Liver (tissue), 9 donors: ENCODE data around the gene PAK1. TPM values are rescaled to one million over a fixed set of nuclear protein-coding genes. Genes with fewer than 3 reads are reported as not detected.

Experiments used
- DNase-seq: peaks from one replicate; pipeline ENCODE4 v3.0.0-alpha.2; 2017; ENCODE audit warnings: low spot score
- H3K27ac ChIP-seq, 2 donors: one replicate each; pipeline ENCODE4 v1.7.0; 2013; ENCODE audit warnings: inconsistent platforms in 2 of 2, low read length in 2 of 2, control low read depth in 1 of 2, low read depth in 1 of 2, mild to moderate bottlenecking in 1 of 2
- H3K27me3 ChIP-seq, 4 donors: one replicate each; pipeline versions ENCODE4 v1.6.1 to v1.7.0; 2013; ENCODE audit warnings: low read length in 3 of 4, inconsistent platforms in 1 of 4, mild to moderate bottlenecking in 1 of 4, moderate library complexity in 1 of 4; ENCODE audit not compliant: control insufficient read depth in 4 of 4, insufficient read depth in 4 of 4
- H3K36me3 ChIP-seq, 4 donors: one replicate each; pipeline versions ENCODE4 v1.6.1 to v1.7.0; 2013; ENCODE audit warnings: low read length in 3 of 4, mild to moderate bottlenecking in 3 of 4, low read depth in 1 of 4, moderate library complexity in 1 of 4; ENCODE audit not compliant: control insufficient read depth in 4 of 4, insufficient read depth in 3 of 4
- H3K4me1 ChIP-seq, 4 donors: one replicate each; pipeline versions ENCODE4 v1.6.1 to v1.7.0; 2013; ENCODE audit warnings: low read length in 3 of 4, mild to moderate bottlenecking in 3 of 4, moderate library complexity in 1 of 4; ENCODE audit not compliant: control insufficient read depth in 4 of 4, insufficient read depth in 4 of 4
- H3K4me3 ChIP-seq, 3 donors: one replicate each; pipeline versions ENCODE4 v1.6.1 to v1.7.0; 2013; ENCODE audit warnings: low read length in 3 of 3, control low read depth in 1 of 3, low read depth in 1 of 3, mild to moderate bottlenecking in 1 of 3
- H3K9ac ChIP-seq, 2 donors: one replicate each; pipeline ENCODE4 v1.7.0; 2013; ENCODE audit warnings: low read length in 2 of 2, mild to moderate bottlenecking in 2 of 2, moderate library complexity in 2 of 2, control low read depth in 1 of 2, low read depth in 1 of 2
- H3K9me3 ChIP-seq, 4 donors: one replicate each; pipeline versions ENCODE4 v1.6.1 to v1.7.0; 2013; ENCODE audit warnings: low read length in 3 of 4; ENCODE audit not compliant: control insufficient read depth in 4 of 4
- EGR1 ChIP-seq, 2 donors: IDR thresholded peaks; 2 replicates each; pipeline ENCODE4 v1.6.1; 2016 to 2018; ENCODE audit warnings: antibody characterized with exemption in 2 of 2, low read depth in 2 of 2
- FOXA1 ChIP-seq: IDR thresholded peaks from 2 replicates; pipeline ENCODE4 v1.6.1; 2016; ENCODE audit warnings: antibody characterized with exemption
- FOXA2 ChIP-seq: IDR thresholded peaks from 2 replicates; pipeline ENCODE4 v1.6.1; 2016; ENCODE audit warnings: antibody characterized with exemption
- GABPA ChIP-seq, 2 donors: IDR thresholded peaks in 1 of 2; conservative IDR thresholded peaks in 1 of 2; 2 replicates each; pipeline ENCODE4 v1.6.1; 2016; ENCODE audit warnings: antibody characterized with exemption in 2 of 2, mild to moderate bottlenecking in 1 of 2, moderate library complexity in 1 of 2
- HNF4A ChIP-seq, 2 donors: conservative IDR thresholded peaks; 2 replicates each; pipeline ENCODE4 v1.6.1; 2016; ENCODE audit warnings: antibody characterized with exemption in 2 of 2, mild to moderate bottlenecking in 2 of 2
- HNF4G ChIP-seq: IDR thresholded peaks from 2 replicates; pipeline ENCODE4 v1.6.1; 2016; ENCODE audit warnings: antibody characterized with exemption
- JUND ChIP-seq, 2 donors: IDR thresholded peaks; 2 replicates each; pipeline ENCODE4 v1.6.1; 2016; ENCODE audit warnings: antibody characterized with exemption in 2 of 2
- MAX ChIP-seq: IDR thresholded peaks from 2 replicates; pipeline ENCODE4 v1.6.1; 2016; ENCODE audit warnings: antibody characterized with exemption
- NR2F2 ChIP-seq: IDR thresholded peaks from 2 replicates; pipeline ENCODE4 v1.6.1; 2016; ENCODE audit warnings: antibody characterized with exemption
- RAD21 ChIP-seq, 2 donors: IDR thresholded peaks; 2 replicates each; pipeline ENCODE4 v1.6.1; 2016; ENCODE audit warnings: antibody characterized with exemption in 2 of 2, mild to moderate bottlenecking in 2 of 2
- REST ChIP-seq: IDR thresholded peaks from 2 replicates; pipeline ENCODE4 v1.6.1; 2016; ENCODE audit warnings: antibody characterized with exemption, mild to moderate bottlenecking
- RXRA ChIP-seq, 2 donors: IDR thresholded peaks; 2 replicates each; pipeline ENCODE4 v1.6.1; 2017 to 2018; ENCODE audit warnings: antibody characterized with exemption in 2 of 2, mild to moderate bottlenecking in 1 of 2
- TAF1 ChIP-seq: conservative IDR thresholded peaks from 2 replicates; pipeline ENCODE4 v1.6.1; 2016; ENCODE audit warnings: antibody characterized with exemption, mild to moderate bottlenecking
- YY1 ChIP-seq: IDR thresholded peaks from 2 replicates; pipeline ENCODE4 v1.6.1; 2016; ENCODE audit warnings: antibody characterized with exemption, mild to moderate bottlenecking
- ZBTB33 ChIP-seq: IDR thresholded peaks from 2 replicates; pipeline ENCODE4 v1.6.1; 2016; ENCODE audit warnings: antibody characterized with exemption
- WGBS: extraction: QIAGEN DNeasy Blood & Tissue Kit; methylation state at CpG from one replicate; pipeline ENCODE4 v1.1.7; 2013; 5-methylcytosine and 5-hydroxymethylcytosine counted together
- polyA plus RNA-seq, 2 donors: library from polyadenylated mRNA; stranded (reverse) in 1 of 2; unstranded in 1 of 2; fragments of 200-250 nt in 1 of 2; fragments of >200 nt in 1 of 2; fragmentation: Nextera tagmentation in 1 of 2; extraction: Ambion mirVana in 1 of 2; gene quantifications; one replicate each; pipeline versions ENCODE4 v1.2.1 to v1.2.3, GENCODE V29; 2013 to 2015
- total RNA-seq, 2 donors: library from RNA; depleted of rRNA; stranded (reverse); fragments of >200 nt; gene quantifications; one replicate each; pipeline ENCODE4 v1.2.3, GENCODE V29; 2014
- TF ChIP-seq, protein P1 (sequence below): fragments of 150-350 bp; IDR thresholded peaks from 2 replicates; pipeline ENCODE4 v1.5.1; 2017; ENCODE audit warnings: improper control_type of control experiment, low read depth, low read length; ENCODE audit not compliant: missing input control
- donor health status: healthy.
- donor health status: healthy.
- donor health status: healthy.
- donor health status: healthy.
- donor health status: healthy.

The PAK1 gene
- total and polyA plus RNA-seq, 4 donors: 3.6 to 24.9 (median 7.4) TPM

DNA sequence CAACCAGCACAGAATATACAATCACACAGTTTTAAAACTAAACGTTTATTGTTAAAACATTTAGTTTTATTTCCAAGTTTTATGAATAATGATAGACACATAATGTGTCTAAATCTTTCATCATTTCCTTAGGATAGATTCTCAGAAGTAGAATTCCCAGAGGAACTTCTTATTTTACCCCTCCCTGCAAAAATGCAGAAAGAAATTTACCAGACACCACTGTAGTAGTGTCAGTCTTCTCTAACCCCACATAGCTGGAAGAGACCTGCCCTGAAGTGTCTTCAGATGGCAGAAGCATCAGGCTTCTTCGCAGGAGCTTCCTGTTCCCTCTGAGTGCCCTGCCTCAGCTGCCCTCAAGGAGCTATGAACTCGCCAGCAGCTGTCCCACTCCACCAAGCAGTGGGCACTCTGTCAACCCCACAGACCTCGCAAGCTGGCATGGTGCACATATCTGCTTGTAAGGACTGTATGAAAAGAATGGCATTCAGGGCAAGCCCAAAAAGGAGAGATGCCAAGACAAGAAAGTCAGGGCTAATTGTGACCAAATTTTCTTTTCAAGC, 28.5 kb upstream of the PAK1 start:
- 75% methylated on average over 4 of the region's 4 CpGs for WGBS
- H3K9ac ChIP-seq: no peak overlapping the region
- H3K4me3 ChIP-seq: no peak overlapping the region
- H3K36me3 ChIP-seq: no peaks in the 10 kb centered on the region
- no peaks in the 10 kb centered on the region for H3K4me1 ChIP-seq
- no peak for DNase-seq
- no peaks in the 10 kb centered on the region for H3K27me3 ChIP-seq
- no peak for TF ChIP-seq TAF1
- TF ChIP-seq RXRA (IDR thresholded peaks at IDR 0.05): no peak
- TF ChIP-seq FOXA2: no peak
- no peak for TF ChIP-seq ZBTB33
- TF ChIP-seq NR2F2: no peak
- no peak for TF ChIP-seq REST
- TF ChIP-seq RAD21 (IDR thresholded peaks at IDR 0.05): no peak
- no peak for TF ChIP-seq EGR1 (IDR thresholded peaks at IDR 0.05; ENCODE audit: low read depth in 2 of 2)
- TF ChIP-seq, protein P1, sequence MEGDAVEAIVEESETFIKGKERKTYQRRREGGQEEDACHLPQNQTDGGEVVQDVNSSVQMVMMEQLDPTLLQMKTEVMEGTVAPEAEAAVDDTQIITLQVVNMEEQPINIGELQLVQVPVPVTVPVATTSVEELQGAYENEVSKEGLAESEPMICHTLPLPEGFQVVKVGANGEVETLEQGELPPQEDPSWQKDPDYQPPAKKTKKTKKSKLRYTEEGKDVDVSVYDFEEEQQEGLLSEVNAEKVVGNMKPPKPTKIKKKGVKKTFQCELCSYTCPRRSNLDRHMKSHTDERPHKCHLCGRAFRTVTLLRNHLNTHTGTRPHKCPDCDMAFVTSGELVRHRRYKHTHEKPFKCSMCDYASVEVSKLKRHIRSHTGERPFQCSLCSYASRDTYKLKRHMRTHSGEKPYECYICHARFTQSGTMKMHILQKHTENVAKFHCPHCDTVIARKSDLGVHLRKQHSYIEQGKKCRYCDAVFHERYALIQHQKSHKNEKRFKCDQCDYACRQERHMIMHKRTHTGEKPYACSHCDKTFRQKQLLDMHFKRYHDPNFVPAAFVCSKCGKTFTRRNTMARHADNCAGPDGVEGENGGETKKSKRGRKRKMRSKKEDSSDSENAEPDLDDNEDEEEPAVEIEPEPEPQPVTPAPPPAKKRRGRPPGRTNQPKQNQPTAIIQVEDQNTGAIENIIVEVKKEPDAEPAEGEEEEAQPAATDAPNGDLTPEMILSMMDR: no peak
- no peaks in the 10 kb centered on the region for H3K9me3 ChIP-seq
- H3K27ac ChIP-seq: no peak overlapping the region

- TF ChIP-seq FOXA1: no peak
- TF ChIP-seq RAD21 (IDR thresholded peaks at IDR 0.05): no peak
- TF ChIP-seq YY1: no peak
- TF ChIP-seq GABPA (IDR thresholded peaks at IDR 0.05 in 1 of 2, conservative IDR thresholded peaks at IDR 0.05 in 1 of 2): no peak
- TF ChIP-seq MAX: no peak
- no peak for TF ChIP-seq NR2F2
- TF ChIP-seq HNF4A (conservative IDR thresholded peaks at IDR 0.05): no peak
- no peak for TF ChIP-seq ZBTB33
- no peak for TF ChIP-seq HNF4G
- TF ChIP-seq RXRA (IDR thresholded peaks at IDR 0.05): no peak
- TF ChIP-seq TAF1: no peak
- TF ChIP-seq JUND (IDR thresholded peaks at IDR 0.05): no peak
- TF ChIP-seq REST: no peak
- TF ChIP-seq FOXA2: no peak
- H3K4me1 ChIP-seq: no peaks in the 10 kb centered on the region
- no peak for DNase-seq
- H3K27ac ChIP-seq: no peak overlapping the region
- no peaks in the 10 kb centered on the region for H3K27me3 ChIP-seq
- H3K9me3 ChIP-seq: no peaks in the 10 kb centered on the region
- no peak overlapping the region for H3K9ac ChIP-seq
- no peaks in the 10 kb centered on the region for H3K36me3 ChIP-seq
- WGBS: 54% methylated on average over 2 of the region's 2 CpGs
- H3K4me3 ChIP-seq: no peak overlapping the region
Observed at GRCh38 chr11:77501758-77502157, 27.9 kb upstream of the PAK1 start.
